ENCODE results near the gene SYT3.

SYT3 gene, protein sequence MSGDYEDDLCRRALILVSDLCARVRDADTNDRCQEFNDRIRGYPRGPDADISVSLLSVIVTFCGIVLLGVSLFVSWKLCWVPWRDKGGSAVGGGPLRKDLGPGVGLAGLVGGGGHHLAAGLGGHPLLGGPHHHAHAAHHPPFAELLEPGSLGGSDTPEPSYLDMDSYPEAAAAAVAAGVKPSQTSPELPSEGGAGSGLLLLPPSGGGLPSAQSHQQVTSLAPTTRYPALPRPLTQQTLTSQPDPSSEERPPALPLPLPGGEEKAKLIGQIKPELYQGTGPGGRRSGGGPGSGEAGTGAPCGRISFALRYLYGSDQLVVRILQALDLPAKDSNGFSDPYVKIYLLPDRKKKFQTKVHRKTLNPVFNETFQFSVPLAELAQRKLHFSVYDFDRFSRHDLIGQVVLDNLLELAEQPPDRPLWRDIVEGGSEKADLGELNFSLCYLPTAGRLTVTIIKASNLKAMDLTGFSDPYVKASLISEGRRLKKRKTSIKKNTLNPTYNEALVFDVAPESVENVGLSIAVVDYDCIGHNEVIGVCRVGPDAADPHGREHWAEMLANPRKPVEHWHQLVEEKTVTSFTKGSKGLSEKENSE

DNA sequence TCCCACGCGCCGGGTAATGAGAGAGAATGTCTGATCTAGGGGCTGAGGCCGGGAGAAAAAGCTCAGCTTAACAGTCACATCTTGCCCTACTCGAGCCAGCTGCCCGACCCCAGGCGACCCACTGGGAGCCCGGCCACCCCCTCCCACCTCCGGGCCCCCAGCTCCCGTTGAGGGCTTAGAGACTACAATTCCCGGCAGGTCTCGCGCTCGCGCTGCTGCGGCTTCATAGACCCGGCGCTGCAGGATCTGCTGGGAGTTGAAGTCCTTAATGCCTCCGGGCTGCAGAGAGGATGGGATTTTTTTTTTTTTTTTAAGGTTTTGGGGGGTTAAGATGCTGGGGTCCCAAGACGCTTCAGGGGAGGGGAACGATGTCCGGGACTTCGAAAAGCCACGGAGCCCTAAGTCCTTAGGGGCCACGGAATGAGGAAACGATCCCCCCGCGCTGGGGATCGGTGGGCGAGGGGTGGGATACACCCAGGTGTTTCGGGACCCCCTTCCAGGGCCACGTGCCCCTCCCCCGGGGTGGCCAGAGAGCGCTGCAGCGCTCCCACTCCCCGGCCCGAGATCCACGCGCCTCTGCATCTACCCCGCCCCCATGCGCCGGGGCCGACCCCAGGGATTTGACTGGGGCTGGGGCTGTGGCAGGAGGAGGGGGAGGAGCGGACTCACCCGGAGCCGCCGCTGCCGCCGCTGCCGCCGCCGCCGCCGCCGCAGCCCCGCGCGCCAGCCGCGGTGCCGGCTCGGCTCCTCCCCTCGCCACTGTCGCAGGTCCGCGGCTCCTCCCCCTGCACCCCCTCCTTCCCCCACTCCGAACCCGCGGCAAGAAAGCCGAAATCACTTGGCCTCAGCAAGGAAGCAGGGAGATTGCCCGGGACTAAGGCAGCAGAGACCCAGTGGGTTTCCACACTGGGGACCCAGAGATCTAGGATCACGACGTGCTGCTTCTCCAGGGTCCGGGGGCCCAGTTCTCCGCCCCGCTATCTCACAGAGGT, at the start of gene SYT3:
Gene SYT3 (minus strand): TSS at position 761 of the 992 bp plus-strand sequence. CDS start 2,470 bp downstream, outside the sequence.
- DNase-seq (ENCODE audit: low read depth in 2 of 2), result peak in 1 of 2 donors; percentile 35

DNA sequence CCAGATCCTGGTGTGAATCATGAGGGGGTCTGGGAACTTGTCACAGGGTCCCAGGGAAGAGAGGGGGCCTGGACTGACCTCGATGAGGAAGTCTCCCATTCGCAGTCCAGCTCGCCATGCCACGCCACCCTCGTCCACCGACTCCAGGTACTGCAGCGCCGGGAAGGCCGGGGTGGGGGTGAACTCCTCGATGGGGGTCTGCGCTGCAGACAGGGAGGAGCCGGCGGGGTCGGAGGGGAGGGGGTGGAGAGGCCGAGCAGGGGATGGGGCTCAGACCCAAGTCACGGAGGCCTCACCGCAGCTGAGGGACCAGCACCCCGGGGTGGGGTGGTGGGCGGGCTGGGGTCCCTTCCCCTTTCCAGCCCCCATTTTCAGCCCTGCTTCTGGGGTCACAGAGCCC, 49.1 kb upstream of the SYT3 start:
- no peak for DNase-seq (ENCODE audit: low read depth in 2 of 2)

GRCh38 chr19:50686310-50687032, 46.8 kb upstream of the SYT3 start:
- DNase-seq (ENCODE audit: low read depth in 2 of 2), result no peak

DNA sequence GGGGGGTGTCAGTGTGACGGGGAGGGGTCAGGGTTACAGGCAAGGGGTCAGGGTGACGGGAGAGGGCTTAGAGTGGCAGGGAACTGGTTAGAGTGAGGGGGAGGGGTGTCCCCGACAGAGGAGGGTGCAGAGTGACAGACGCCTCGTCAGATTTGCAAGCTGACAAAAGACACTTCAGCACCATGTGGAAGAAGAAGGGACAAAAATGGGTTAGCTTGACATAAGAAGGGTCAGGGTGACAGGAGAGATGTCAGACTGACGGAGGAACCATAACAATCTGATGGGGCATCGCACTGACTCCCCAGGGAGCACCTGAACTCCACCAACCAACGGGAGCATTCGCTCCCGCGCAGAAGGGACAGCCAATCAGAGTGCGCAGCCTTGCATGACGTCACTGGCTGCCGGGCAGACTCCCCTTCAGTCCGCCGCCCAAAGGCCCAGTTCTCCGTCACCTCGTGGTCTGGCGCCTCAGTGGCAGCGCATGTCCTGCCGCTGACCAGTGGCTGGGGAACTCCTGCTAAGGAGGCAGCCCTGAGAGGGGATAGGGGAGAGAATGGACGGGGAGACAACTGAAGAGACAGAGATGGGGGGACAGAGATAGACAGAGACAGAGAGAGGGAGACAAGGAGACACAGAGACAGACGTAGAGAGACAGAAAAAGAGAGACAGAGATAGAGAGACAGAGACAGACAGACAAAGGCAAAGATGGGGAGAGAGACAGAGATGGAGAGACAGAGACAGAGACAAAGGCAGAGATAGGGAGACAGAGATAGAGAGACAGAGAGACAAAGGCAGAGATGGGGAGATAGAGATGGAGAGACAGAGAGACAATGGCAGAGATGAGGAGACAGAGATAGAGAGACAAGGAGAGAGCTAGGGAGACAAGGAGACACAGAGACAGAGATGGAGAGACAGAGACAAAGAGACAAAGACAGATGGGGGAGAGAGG, 39.8 kb upstream of the SYT3 start:
- peak; percentile 68 to 80 for DNase-seq (ENCODE audit: low read depth in 2 of 2)

GRCh38 chr19:50678323-50678722, 38.6 kb upstream of the SYT3 start:
- DNase-seq (ENCODE audit: low read depth in 2 of 2), result no peak

DNA sequence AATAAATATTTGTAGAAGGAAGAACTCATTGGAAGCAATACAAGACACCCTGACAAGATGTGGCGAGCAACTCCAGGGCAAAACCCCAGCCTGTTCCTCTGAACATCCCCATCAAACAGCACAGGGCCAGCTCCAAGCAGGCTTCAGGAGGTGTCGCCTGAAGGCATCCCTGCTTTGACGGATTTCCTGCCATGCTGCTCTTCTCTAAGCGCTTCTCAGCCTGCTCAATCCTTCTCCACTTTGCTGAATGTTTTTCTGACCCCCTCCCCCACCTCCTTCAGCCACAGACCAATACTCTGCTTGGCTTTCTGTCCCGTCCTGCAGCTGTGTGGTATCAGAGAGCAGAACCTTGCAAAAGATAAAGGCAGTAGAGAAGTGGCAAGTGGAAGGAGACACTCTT, 38.0 kb upstream of the SYT3 start:
- DNase-seq (ENCODE audit: low read depth in 2 of 2), result no peak

DNA sequence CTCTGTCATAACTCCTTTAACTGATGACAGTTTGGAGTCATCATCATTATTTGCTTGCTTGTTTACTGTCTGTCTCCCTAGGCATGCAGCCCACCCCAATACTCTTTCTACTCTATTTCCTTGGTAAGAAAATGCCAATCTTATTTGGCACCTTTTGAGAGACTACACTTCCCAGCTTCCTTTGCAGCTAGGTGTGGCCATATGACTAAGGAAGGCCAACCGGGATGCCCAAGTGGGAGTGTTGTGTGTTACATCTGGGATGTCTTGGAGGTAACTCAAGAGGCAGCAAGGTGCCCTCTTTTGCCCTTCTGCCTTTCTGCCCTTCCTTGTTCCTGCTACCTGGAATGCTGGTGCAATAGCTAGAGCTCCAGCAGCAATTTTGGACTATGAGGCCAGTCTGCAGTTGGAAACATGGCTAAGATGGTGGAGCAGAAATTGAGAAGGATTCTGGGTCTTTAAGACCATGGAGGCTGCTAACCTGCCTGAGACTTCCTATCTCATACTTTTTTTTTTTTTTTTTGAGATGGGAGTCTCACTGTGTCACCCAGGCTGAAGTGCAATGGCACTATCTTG, 37.0 kb upstream of the SYT3 start:
- no peak for DNase-seq (ENCODE audit: low read depth in 2 of 2)

DNA sequence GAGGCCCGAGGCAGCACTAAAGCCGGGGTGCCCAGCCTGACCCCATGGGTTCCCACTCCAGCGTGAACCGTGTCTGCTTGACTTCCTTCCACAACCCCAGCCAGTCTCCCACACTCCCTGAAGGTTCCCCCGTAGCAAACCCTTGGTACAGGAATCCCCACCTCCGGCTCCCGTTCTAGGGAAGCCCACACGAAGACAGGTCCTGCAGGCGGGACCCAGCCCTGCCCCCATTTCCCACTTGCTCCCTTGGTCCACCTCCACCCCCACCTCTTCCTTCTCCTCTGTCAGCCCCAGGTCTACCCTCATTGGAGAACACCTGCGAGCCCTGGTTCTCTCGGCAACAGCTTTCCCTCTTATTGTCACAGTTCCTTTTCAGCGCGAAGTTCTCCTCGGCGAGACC, 33.4 kb upstream of the SYT3 start:
- no peak for DNase-seq (ENCODE audit: low read depth in 2 of 2)

DNA sequence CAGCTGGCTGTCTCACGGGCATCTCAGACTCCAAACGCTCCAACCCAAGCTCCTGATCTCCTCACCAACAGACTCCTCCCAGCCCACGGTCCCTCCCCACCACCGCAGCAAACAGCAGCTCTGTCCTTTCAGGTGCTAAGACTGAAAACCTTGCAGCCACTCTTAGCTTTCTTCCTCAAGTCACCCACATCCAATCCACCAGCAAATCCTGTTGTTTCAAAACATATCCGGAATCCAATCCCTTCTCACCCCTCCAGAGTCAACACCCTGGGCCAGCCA, 30.4 kb upstream of the SYT3 start:
- DNase-seq (ENCODE audit: low read depth in 2 of 2), result no peak

DNA sequence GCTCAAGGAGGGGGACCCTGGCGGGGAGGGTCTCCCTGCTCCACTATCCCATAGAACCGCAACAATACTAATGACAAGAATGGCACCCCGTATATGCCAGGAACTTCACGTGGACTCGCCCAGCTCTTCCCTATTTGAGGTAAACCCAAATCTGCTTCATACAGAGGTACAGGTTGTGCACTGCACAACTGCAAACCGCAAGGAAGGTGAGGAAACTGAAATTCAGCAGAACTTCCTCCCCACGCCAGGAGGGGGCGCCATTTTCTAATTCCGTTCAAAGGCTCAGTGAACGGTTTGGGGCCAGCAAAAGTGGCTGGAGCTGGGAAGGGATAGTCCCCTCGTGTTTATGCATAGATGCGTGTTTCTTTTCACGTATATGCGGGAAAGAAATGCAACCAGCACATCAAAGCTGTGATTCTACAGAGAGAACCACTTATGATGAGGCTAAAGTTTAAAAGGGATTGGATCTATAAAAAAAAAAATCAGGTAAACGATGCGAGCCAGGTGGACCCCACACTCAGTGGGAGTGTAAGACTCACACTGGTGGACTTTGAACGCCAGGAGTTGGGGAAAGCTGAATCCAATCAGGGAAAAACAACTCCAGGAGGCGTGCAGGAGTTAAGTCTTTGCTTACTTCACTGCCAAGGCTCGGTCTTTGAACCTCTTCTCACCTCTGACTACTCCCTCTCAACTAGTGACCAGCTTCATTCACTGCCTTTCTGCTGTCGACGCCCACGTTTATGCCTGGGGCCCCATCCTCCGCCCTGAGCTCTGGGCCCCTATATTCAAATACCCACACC, 29.8 kb upstream of the SYT3 start:
- peak; percentile 21 to 46 for DNase-seq (ENCODE audit: low read depth in 2 of 2)

DNA sequence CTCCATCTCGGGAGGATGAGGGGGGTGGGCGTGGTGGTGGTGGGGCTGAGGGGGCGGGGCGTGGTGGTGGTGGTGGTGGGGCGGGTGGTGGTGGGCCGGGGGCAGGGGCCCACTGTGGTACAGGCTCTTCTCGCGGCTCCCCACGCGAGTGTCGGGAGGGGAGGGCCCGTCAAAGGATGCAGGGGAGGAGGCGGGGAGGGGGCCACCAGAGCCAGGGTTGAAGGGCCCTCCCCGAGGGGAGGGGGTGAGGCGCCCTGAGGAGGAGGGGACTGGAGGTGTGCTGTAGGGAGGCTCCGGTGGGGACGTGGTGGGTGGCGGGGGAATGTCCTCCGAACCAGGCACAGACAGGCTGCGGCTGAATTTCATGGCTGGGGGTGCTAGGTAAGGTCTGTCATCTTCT, 29.2 kb upstream of the SYT3 start:
- no peak for DNase-seq (ENCODE audit: low read depth in 2 of 2)

- DNase-seq (ENCODE audit: low read depth in 2 of 2), result no peak
Observed at GRCh38 chr19:50668416-50668815, 28.7 kb upstream of the SYT3 start.

GRCh38 chr19:50667759-50668231, 28.1 kb upstream of the SYT3 start:
- no peak for DNase-seq (ENCODE audit: low read depth in 2 of 2)

DNA sequence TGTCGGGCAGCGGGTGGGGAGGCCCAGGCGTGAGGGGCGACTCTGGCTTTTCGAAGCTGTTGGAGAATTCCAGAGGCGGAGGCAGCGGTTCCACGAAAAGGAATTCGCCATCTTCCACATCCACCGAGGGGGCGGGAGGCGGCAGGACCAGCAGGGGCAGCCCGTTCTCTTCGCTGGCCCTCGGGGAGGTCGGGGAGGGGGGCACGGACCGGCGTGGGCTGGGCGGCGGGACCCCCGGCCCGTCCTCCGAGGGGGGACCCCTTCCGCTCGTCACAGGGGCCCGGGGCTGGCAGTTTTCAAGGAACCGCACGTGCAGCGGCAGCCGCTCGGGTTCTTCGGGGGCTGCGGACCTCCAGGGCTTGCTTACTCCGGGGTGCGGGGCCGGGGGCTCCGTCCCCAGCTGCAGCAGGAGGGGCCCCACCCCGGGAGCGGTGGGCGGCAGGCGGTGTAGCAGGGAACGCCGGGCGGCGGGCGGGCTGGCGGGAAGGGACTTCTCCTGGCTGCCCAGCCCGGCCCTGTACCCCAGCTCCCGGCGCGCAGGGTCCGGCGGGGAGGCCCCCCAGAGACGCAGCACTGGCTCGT, 27.6 kb upstream of the SYT3 start:
- DNase-seq (ENCODE audit: low read depth in 2 of 2), result no peak

- DNase-seq (ENCODE audit: low read depth in 2 of 2), result no peak
Observed at GRCh38 chr19:50666346-50667176, 26.9 kb upstream of the SYT3 start.

GRCh38 chr19:50664204-50664603, 24.5 kb upstream of the SYT3 start:
- DNase-seq (ENCODE audit: low read depth in 2 of 2), result no peak

DNA sequence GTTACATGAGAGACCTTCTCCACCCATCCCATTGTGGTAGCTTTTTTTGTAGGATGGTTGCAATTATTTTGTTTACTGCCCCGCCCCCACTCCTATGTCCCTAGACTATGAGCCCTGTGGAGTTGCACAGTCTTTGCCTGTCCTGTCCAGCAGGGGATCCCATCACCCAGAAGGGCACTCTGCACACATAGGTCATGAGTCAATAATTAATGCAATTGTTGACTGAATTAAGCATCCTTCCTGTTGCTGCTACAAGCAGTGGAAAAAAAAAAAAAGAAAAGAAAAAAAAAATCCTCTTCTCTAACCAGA, 23.8 kb upstream of the SYT3 start:
- no peak for DNase-seq (ENCODE audit: low read depth in 2 of 2)

All from stimulated activated CD4-positive, alpha-beta T cell treated with anti-CD3 and anti-CD28 coated beads, Interleukin-4, amount 100 ng/mL, for 48 hours (primary cell).